HEK293T (cell line): ENCODE data around the gene FAM9C.

Experiments
- CTCF ChIA-PET: fragments of 350-600 bp; formaldehyde crosslinking; extraction: SDS; loops from one replicate; lab custom pipeline; 2021; ENCODE audit warnings: antibody characterized with exemption, inconsistent platforms; lab: Yijun Ruan, JAX
- POLR2A ChIA-PET: fragments of 350-600 bp; formaldehyde crosslinking; extraction: SDS; loops from one replicate; lab custom pipeline; 2020; ENCODE audit warnings: antibody characterized with exemption, inconsistent platforms; lab: Yijun Ruan, JAX
- DNase-seq: peaks from one replicate; pipeline ENCODE4 v3.0.0; 2012; ENCODE audit warnings: mixed read lengths; ENCODE audit errors: extremely low spot score
- ARNT ChIP-seq: fragments of 450-650 bp; IDR thresholded peaks from 2 replicates; pipeline ENCODE4 v1.6.1; 2017; ENCODE audit warnings: mild to moderate bottlenecking
- BHLHE40 ChIP-seq: fragments of 450-650 bp; IDR thresholded peaks from 2 replicates; pipeline ENCODE4 v1.6.1; 2016; ENCODE audit warnings: mild to moderate bottlenecking, moderate library complexity, borderline replicate concordance
- CTBP1 ChIP-seq: fragments of 450-650 bp; IDR thresholded peaks from 2 replicates; pipeline ENCODE4 v1.6.1; 2016; ENCODE audit warnings: borderline replicate concordance
- ELF4 ChIP-seq: fragments of 450-650 bp; IDR thresholded peaks from 2 replicates; pipeline ENCODE4 v1.6.1; 2017; ENCODE audit warnings: antibody characterized with exemption
- FOXA1 ChIP-seq: fragments of 450-650 bp; IDR thresholded peaks from 2 replicates; pipeline ENCODE4 v1.6.1; 2016; ENCODE audit warnings: mild to moderate bottlenecking
- FOXK2 ChIP-seq: fragments of 450-650 bp; IDR thresholded peaks from 2 replicates; pipeline ENCODE4 v1.6.1; 2016; ENCODE audit warnings: mild to moderate bottlenecking
- FOXM1 ChIP-seq: fragments of 450-650 bp; IDR thresholded peaks from 2 replicates; pipeline ENCODE4 v1.6.1; 2017; ENCODE audit warnings: mild to moderate bottlenecking, borderline replicate concordance
- HDGF ChIP-seq: fragments of 450-650 bp; IDR thresholded peaks from 2 replicates; pipeline ENCODE4 v1.6.1; 2017; ENCODE audit warnings: antibody characterized with exemption, borderline replicate concordance
- L3MBTL2 ChIP-seq: fragments of 450-650 bp; conservative IDR thresholded peaks from 2 replicates; pipeline ENCODE4 v1.6.1; 2016; ENCODE audit warnings: mild to moderate bottlenecking
- LEF1 ChIP-seq: fragments of 450-650 bp; IDR thresholded peaks from 2 replicates; pipeline ENCODE4 v1.6.1; 2017; ENCODE audit warnings: mild to moderate bottlenecking, borderline replicate concordance
- NFRKB ChIP-seq: fragments of 450-650 bp; IDR thresholded peaks from 2 replicates; pipeline ENCODE4 v1.6.1; 2016; ENCODE audit warnings: mild to moderate bottlenecking, moderate library complexity
- PKNOX1 ChIP-seq: fragments of 450-650 bp; IDR thresholded peaks from 2 replicates; pipeline ENCODE4 v1.6.1; 2016
- SP1 ChIP-seq: fragments of 450-650 bp; IDR thresholded peaks from 2 replicates; pipeline ENCODE4 v1.6.1; 2017
- SUZ12 ChIP-seq: fragments of 450-650 bp; IDR thresholded peaks from 2 replicates; pipeline ENCODE4 v1.6.1; 2016; ENCODE audit warnings: mild to moderate bottlenecking
- TARDBP ChIP-seq: fragments of 450-650 bp; IDR thresholded peaks from 2 replicates; pipeline ENCODE4 v1.6.1; 2016
- ZNF384 ChIP-seq: fragments of 450-650 bp; IDR thresholded peaks from 2 replicates; pipeline ENCODE4 v1.6.1; 2016

Gene FAM9C

GRCh38 chrX:12991575-12991974, 52.8 kb downstream of the FAM9C start:
- no peak for DNase-seq
- no peak for TF ChIP-seq FOXK2
- ChIA-PET POLR2A (no interaction called here), CTCF (interaction anchor here (0.6 kb wide), 1 partner anchor 981 kb away, joined by 3 read pairs; no protein-coding TSS in a partner anchor)

DNA sequence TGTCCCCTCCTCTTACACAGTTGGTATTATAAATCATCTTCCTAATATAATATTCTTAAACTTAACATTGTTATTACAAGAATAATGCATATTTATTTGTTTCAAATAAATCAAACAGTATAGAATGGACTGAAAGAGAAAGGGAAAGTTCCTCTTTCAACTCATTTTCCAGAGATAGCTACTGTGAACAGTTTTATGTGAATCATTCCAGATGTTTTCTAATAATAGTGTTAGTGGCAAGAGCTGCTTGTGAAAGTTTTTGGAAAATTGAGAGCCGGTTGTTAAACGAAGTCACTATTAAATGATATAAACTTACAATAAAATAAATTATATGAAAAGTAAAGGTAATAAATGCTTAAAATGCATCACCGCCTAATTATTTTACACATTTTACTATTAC, 55.0 kb downstream of the FAM9C start:
- ChIA-PET CTCF (no interaction called here), POLR2A (no interaction called here)
- TF ChIP-seq PKNOX1 (no peak), L3MBTL2 (no peak), FOXM1 (no peak), SP1 (no peak), ARNT (no peak), FOXK2 (no peak), FOXA1 (no peak), ELF4 (no peak), ZNF384 (no peak), SUZ12 (no peak), LEF1 (no peak), NFRKB (no peak), TARDBP (no peak), BHLHE40 (no peak)
- DNase-seq: no peak

GRCh38 chrX:12988797-12989196, 55.6 kb downstream of the FAM9C start:
- no peak for DNase-seq
- TF ChIP-seq L3MBTL2 (no peak), ARNT (no peak), SUZ12 (no peak), SP1 (no peak), FOXM1 (no peak), LEF1 (no peak), FOXK2 (no peak), FOXA1 (no peak), TARDBP (no peak)
- POLR2A ChIA-PET: no interaction called here
- CTCF ChIA-PET: no interaction called here

- ChIA-PET CTCF (no interaction called here), POLR2A (no interaction called here)
- DNase-seq: no peak
- TF ChIP-seq PKNOX1 (no peak), CTBP1 (no peak), TARDBP (no peak), LEF1 (no peak), NFRKB (no peak), ARNT (no peak), FOXA1 (no peak), HDGF (no peak), FOXK2 (no peak), L3MBTL2 (no peak), ZNF384 (no peak)
Observed at GRCh38 chrX:12987900-12988594, 56.4 kb downstream of the FAM9C start.

DNA sequence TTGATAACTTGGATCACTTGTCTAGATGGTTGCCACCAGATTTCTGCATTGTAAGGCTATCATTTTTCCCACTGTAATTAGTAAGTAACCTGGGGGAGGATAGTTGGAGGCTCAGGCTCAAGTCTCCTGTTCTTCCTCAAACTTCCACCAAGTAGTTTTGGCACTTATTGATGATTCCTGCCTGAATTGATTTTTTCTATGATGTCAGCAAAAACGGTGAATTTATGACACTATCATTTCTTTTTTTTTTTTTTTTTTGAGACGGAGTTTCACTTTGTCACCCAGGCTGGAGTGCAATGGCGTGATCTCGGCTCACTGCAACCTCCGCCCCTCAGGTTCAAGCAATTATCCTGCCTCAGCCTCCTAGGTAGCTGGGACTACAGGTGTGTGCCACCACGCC, 57.1 kb downstream of the FAM9C start:
- ChIA-PET CTCF (no interaction called here), POLR2A (no interaction called here)
- TF ChIP-seq L3MBTL2 (no peak), ARNT (no peak), FOXM1 (no peak), LEF1 (no peak), SUZ12 (no peak), HDGF (no peak), CTBP1 (no peak), FOXK2 (no peak), ZNF384 (no peak)

GRCh38 chrX:12986886-12987285, 57.5 kb downstream of the FAM9C start:
- ChIA-PET CTCF (no interaction called here), POLR2A (no interaction called here)
- no peak for DNase-seq
- no peak for TF ChIP-seq NFRKB
- no peak for TF ChIP-seq LEF1

More for the DNA sequence above, 57.1 kb downstream of the FAM9C start:
- DNase-seq: no peak

GRCh38 chrX:12986164-12986779, 58.1 kb downstream of the FAM9C start:
- TF ChIP-seq SUZ12: no peak
- no peak for TF ChIP-seq FOXM1
- no peak for TF ChIP-seq ZNF384
- TF ChIP-seq PKNOX1: no peak
- TF ChIP-seq CTBP1: no peak
- no peak for TF ChIP-seq BHLHE40
- no peak for TF ChIP-seq HDGF
- TF ChIP-seq NFRKB: no peak
- no peak for TF ChIP-seq SP1
- TF ChIP-seq TARDBP: no peak
- TF ChIP-seq ELF4: no peak
- no peak for TF ChIP-seq L3MBTL2
- TF ChIP-seq ARNT: no peak
- TF ChIP-seq FOXK2: no peak
- TF ChIP-seq FOXA1: no peak
- TF ChIP-seq LEF1: no peak
- POLR2A ChIA-PET: no interaction called here
- CTCF ChIA-PET: interaction anchor here (0.6 kb wide), 1 partner anchor 265 kb away, joined by 7 read pairs; no protein-coding TSS in a partner anchor
- DNase-seq: no peak
